ENCODE results near the gene SLC23A1. TPM values are rescaled to one million over a fixed set of nuclear protein-coding genes. Genes with fewer than 3 reads are reported as not detected.

SLC23A1 gene
- total RNA-seq, 2 donors from 2014 or later = 5.0 to 7.0 TPM

DNA sequence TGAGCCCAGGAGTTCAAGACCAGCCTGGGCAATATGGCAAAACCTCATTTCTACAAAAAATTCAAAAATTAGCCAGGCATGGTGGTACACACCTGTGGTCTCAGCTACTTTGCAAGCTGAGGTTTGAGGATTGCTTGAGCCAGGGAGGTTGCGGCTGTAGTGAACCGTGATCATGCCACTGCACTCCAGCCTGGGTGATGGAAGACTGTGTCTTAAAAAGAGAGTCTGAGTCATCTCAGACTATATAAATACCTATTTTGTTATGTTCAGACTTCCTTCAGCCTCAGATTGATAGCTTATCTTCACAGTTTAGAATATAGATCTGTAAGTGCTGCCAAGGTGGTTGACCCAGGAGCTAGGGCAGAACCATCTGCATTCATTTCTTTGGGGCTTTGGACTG is 43.0 kb downstream of the SLC23A1 start:
- no peak overlapping the region for H3K27ac ChIP-seq
- H3K4me1 ChIP-seq = peaks cover 10% of the 10 kb centered on the region
- intact Hi-C loops (cut with DNase I) = loop anchor here (5.0 kb wide), 2 partner anchors 43 to 52 kb away; no protein-coding TSS in a partner anchor
- H3K9me3 ChIP-seq = no peaks in the 10 kb centered on the region
- H3K4me3 ChIP-seq = no peak overlapping the region
- no peaks in the 10 kb centered on the region for H3K36me3 ChIP-seq
- TF ChIP-seq, protein P1, sequence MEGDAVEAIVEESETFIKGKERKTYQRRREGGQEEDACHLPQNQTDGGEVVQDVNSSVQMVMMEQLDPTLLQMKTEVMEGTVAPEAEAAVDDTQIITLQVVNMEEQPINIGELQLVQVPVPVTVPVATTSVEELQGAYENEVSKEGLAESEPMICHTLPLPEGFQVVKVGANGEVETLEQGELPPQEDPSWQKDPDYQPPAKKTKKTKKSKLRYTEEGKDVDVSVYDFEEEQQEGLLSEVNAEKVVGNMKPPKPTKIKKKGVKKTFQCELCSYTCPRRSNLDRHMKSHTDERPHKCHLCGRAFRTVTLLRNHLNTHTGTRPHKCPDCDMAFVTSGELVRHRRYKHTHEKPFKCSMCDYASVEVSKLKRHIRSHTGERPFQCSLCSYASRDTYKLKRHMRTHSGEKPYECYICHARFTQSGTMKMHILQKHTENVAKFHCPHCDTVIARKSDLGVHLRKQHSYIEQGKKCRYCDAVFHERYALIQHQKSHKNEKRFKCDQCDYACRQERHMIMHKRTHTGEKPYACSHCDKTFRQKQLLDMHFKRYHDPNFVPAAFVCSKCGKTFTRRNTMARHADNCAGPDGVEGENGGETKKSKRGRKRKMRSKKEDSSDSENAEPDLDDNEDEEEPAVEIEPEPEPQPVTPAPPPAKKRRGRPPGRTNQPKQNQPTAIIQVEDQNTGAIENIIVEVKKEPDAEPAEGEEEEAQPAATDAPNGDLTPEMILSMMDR (IDR thresholded peaks at IDR 0.05) = no peak
- no peak for DNase-seq
- no peak overlapping the region for H3K9ac ChIP-seq (ENCODE audit: low read depth in 2 of 2, low read length in 2 of 2)
- H3K27me3 ChIP-seq = no peaks in the 10 kb centered on the region

DNA sequence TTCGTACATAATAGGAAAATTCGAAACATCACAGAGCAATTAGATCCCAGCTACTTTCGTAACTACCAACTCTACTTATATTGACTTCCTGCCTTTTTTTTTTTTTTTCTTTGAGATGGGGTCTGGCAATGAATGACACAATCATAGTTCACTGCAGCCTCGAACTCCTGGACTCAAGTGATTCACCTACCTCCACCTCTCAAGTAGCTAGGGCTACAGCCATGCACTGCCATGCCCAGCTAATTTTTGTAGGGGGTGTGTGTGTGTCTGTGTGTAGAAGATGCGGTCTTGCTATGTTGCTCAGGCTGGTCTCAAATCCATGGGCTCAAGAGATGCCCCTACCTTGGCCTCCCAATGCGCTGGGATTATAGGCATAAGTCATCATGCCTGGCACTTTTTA is 47.3 kb downstream of the SLC23A1 start:
- TF ChIP-seq, protein P1 (IDR thresholded peaks at IDR 0.05) = no peak
- H3K27me3 ChIP-seq = no peaks in the 10 kb centered on the region
- H3K4me1 ChIP-seq = no peaks in the 10 kb centered on the region
- peaks cover 7% of the 10 kb centered on the region for H3K36me3 ChIP-seq
- intact Hi-C loops (cut with DNase I) = no loop called here
- DNase-seq = no peak
- no peaks in the 10 kb centered on the region for H3K9me3 ChIP-seq
- no peak overlapping the region for H3K27ac ChIP-seq
- H3K9ac ChIP-seq (ENCODE audit: low read depth in 2 of 2, low read length in 2 of 2) = no peak overlapping the region
- no peak overlapping the region for H3K4me3 ChIP-seq

Other genes starting within 250 kb of the SLC23A1 start
- 10 to 100 TPM; 31.6 to 64.4 TPM for gene SIL1, start 184.9 kb downstream of the SLC23A1 start, total RNA-seq
- 100 to 1,000 TPM; 105 to 128 TPM for gene MATR3, start 89.6 kb downstream of the SLC23A1 start, total RNA-seq
- gene PAIP2, start 41.4 kb downstream of the SLC23A1 start, total RNA-seq = 10 to 100 TPM; 39.4 to 49.7 TPM
- gene MZB1, start 6.6 kb upstream of the SLC23A1 start, total RNA-seq = 10 to 100 TPM; 10.6 to 13.2 TPM
- under 1 TPM; 0.48 to 0.96 TPM for gene PROB1, start 11.8 kb upstream of the SLC23A1 start, total RNA-seq
- 1 to 10 TPM; 2.9 to 3.9 TPM for gene SPATA24, start 20.8 kb upstream of the SLC23A1 start, total RNA-seq
- gene DNAJC18, start 56.2 kb upstream of the SLC23A1 start, total RNA-seq = 1 to 10 TPM; 3.6 to 5.7 TPM
- gene ECSCR, start 79.4 kb upstream of the SLC23A1 start, total RNA-seq = 1 to 10 TPM; 2.2 to 7.4 TPM
- 1 to 10 TPM; 3.4 to 5.9 TPM for gene SMIM33, start 87.7 kb upstream of the SLC23A1 start, total RNA-seq
- gene STING1, start 99.5 kb upstream of the SLC23A1 start, total RNA-seq = 10 to 100 TPM; 49.0 to 49.2 TPM
- 100 to 1,000 TPM; 146 to 155 TPM for gene UBE2D2, start 178.0 kb upstream of the SLC23A1 start, total RNA-seq